ENCODE measurements around the gene MAG. TPM values are rescaled to one million over a fixed set of nuclear protein-coding genes. Genes with fewer than 3 reads are reported as not detected.

Gene MAG
- total and polyA plus RNA-seq, 2 of the 8 experiments (the other 6 are each of a cell fraction or from before 2014, with no cell fraction given): 0.20 to 1.3 TPM

GRCh38 chr19:35345671-35346111 lies 53.7 kb downstream of the MAG start (continued):
- TF ChIP-seq, protein P1, sequence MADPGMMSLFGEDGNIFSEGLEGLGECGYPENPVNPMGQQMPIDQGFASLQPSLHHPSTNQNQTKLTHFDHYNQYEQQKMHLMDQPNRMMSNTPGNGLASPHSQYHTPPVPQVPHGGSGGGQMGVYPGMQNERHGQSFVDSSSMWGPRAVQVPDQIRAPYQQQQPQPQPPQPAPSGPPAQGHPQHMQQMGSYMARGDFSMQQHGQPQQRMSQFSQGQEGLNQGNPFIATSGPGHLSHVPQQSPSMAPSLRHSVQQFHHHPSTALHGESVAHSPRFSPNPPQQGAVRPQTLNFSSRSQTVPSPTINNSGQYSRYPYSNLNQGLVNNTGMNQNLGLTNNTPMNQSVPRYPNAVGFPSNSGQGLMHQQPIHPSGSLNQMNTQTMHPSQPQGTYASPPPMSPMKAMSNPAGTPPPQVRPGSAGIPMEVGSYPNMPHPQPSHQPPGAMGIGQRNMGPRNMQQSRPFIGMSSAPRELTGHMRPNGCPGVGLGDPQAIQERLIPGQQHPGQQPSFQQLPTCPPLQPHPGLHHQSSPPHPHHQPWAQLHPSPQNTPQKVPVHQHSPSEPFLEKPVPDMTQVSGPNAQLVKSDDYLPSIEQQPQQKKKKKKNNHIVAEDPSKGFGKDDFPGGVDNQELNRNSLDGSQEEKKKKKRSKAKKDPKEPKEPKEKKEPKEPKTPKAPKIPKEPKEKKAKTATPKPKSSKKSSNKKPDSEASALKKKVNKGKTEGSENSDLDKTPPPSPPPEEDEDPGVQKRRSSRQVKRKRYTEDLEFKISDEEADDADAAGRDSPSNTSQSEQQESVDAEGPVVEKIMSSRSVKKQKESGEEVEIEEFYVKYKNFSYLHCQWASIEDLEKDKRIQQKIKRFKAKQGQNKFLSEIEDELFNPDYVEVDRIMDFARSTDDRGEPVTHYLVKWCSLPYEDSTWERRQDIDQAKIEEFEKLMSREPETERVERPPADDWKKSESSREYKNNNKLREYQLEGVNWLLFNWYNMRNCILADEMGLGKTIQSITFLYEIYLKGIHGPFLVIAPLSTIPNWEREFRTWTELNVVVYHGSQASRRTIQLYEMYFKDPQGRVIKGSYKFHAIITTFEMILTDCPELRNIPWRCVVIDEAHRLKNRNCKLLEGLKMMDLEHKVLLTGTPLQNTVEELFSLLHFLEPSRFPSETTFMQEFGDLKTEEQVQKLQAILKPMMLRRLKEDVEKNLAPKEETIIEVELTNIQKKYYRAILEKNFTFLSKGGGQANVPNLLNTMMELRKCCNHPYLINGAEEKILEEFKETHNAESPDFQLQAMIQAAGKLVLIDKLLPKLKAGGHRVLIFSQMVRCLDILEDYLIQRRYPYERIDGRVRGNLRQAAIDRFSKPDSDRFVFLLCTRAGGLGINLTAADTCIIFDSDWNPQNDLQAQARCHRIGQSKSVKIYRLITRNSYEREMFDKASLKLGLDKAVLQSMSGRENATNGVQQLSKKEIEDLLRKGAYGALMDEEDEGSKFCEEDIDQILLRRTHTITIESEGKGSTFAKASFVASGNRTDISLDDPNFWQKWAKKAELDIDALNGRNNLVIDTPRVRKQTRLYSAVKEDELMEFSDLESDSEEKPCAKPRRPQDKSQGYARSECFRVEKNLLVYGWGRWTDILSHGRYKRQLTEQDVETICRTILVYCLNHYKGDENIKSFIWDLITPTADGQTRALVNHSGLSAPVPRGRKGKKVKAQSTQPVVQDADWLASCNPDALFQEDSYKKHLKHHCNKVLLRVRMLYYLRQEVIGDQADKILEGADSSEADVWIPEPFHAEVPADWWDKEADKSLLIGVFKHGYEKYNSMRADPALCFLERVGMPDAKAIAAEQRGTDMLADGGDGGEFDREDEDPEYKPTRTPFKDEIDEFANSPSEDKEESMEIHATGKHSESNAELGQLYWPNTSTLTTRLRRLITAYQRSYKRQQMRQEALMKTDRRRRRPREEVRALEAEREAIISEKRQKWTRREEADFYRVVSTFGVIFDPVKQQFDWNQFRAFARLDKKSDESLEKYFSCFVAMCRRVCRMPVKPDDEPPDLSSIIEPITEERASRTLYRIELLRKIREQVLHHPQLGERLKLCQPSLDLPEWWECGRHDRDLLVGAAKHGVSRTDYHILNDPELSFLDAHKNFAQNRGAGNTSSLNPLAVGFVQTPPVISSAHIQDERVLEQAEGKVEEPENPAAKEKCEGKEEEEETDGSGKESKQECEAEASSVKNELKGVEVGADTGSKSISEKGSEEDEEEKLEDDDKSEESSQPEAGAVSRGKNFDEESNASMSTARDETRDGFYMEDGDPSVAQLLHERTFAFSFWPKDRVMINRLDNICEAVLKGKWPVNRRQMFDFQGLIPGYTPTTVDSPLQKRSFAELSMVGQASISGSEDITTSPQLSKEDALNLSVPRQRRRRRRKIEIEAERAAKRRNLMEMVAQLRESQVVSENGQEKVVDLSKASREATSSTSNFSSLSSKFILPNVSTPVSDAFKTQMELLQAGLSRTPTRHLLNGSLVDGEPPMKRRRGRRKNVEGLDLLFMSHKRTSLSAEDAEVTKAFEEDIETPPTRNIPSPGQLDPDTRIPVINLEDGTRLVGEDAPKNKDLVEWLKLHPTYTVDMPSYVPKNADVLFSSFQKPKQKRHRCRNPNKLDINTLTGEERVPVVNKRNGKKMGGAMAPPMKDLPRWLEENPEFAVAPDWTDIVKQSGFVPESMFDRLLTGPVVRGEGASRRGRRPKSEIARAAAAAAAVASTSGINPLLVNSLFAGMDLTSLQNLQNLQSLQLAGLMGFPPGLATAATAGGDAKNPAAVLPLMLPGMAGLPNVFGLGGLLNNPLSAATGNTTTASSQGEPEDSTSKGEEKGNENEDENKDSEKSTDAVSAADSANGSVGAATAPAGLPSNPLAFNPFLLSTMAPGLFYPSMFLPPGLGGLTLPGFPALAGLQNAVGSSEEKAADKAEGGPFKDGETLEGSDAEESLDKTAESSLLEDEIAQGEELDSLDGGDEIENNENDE (IDR thresholded peaks at IDR 0.05; ENCODE audit: insufficient replicate concordance, low read length): no peak
- TF ChIP-seq SP4 (IDR thresholded peaks at IDR 0.05; ENCODE audit: low read length) (no peak), USF2 (IDR thresholded peaks at IDR 0.05; ENCODE audit: low read length) (no peak), EP300 (IDR thresholded peaks at IDR 0.05; ENCODE audit: borderline replicate concordance in 1 of 2, low read depth in 2 of 2, low read length in 2 of 2) (no peak), CTBP2 (IDR thresholded peaks at IDR 0.05; ENCODE audit: borderline replicate concordance, insufficient read depth, insufficient read length, low read length) (no peak), POLR2AphosphoS5 (IDR thresholded peaks at IDR 0.05; ENCODE audit: low read depth, low read length) (no peak)
- TF ChIP-seq, protein P2, sequence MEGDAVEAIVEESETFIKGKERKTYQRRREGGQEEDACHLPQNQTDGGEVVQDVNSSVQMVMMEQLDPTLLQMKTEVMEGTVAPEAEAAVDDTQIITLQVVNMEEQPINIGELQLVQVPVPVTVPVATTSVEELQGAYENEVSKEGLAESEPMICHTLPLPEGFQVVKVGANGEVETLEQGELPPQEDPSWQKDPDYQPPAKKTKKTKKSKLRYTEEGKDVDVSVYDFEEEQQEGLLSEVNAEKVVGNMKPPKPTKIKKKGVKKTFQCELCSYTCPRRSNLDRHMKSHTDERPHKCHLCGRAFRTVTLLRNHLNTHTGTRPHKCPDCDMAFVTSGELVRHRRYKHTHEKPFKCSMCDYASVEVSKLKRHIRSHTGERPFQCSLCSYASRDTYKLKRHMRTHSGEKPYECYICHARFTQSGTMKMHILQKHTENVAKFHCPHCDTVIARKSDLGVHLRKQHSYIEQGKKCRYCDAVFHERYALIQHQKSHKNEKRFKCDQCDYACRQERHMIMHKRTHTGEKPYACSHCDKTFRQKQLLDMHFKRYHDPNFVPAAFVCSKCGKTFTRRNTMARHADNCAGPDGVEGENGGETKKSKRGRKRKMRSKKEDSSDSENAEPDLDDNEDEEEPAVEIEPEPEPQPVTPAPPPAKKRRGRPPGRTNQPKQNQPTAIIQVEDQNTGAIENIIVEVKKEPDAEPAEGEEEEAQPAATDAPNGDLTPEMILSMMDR (IDR thresholded peaks at IDR 0.05; ENCODE audit: control extremely low read depth in 1 of 3, insufficient read depth in 1 of 3, low read depth in 1 of 3, low read length in 3 of 3): no peak

Data from H1 (cell line).